TTC549 (cell line): ENCODE data around the gene C11orf91.
"Not testable (repeated sequence)": the region's sequence is repeated elsewhere in the genome, so short reads cannot be mapped to it uniquely, and the experiment has no call there.

Experiments used
- FAIRE-seq: peaks from 2 replicates; lab custom pipeline; 2012; peaks lifted over from hg19 to GRCh38; lab: Jason Lieb, UNC

The C11orf91 gene, protein sequence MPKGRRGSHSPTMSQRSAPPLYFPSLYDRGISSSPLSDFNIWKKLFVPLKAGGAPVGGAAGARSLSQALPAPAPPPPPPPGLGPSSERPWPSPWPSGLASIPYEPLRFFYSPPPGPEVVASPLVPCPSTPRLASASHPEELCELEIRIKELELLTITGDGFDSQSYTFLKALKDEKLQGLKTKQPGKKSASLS

GRCh38 chr11:33700502-33701271 lies at the start of gene C11orf91:
Gene C11orf91, minus strand, starts transcription at chr11:33700826. Its CDS starts 86 bp downstream, at chr11:33700740.
- no peak for FAIRE-seq

GRCh38 chr11:33747979-33748378 lies 47.4 kb upstream of the C11orf91 start:
- no peak for FAIRE-seq

DNA sequence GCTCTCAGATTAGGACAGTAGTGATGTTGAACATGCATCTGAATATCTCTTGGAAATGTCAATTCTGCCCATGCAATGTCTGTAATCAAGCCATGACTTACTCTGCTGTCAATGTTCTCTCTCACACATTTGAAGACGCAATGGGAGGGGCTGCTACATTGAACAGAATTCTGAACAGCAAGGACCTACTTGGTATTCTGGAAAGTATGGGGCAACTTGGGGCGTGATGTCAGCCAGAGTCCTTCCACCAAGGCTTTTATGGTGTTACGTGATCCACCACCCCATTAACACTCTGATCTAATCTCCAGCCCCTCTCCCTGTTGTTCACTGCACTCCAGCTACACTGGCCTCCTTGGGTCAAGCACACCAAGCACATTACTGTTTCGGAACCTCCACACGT lies 42.7 kb upstream of the C11orf91 start:
- FAIRE-seq, result no peak

GRCh38 chr11:33742249-33742851 lies 41.7 kb upstream of the C11orf91 start:
- FAIRE-seq, result peak; percentile 86

DNA sequence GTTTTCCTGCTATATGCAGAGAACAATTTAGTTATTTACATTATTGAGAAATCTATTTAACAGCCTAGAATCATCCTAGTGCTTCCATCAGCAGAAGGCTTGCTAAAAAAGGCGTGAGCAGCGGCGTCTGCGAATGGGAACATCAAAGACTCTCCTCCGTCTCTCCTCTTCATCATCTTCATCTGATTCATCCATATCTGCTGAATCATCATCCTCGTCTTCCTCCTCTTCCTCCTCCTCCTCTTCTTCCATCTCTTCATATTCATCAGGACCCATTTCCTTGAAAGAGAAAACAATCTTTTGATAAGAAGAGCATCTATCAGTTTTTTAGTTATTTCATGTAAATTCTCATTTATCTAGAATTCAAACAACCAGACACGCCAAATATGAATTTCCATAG lies 41.2 kb upstream of the C11orf91 start:
- FAIRE-seq, result no peak

GRCh38 chr11:33737362-33737821 lies 36.8 kb upstream of the C11orf91 start:
- FAIRE-seq, result no peak

DNA sequence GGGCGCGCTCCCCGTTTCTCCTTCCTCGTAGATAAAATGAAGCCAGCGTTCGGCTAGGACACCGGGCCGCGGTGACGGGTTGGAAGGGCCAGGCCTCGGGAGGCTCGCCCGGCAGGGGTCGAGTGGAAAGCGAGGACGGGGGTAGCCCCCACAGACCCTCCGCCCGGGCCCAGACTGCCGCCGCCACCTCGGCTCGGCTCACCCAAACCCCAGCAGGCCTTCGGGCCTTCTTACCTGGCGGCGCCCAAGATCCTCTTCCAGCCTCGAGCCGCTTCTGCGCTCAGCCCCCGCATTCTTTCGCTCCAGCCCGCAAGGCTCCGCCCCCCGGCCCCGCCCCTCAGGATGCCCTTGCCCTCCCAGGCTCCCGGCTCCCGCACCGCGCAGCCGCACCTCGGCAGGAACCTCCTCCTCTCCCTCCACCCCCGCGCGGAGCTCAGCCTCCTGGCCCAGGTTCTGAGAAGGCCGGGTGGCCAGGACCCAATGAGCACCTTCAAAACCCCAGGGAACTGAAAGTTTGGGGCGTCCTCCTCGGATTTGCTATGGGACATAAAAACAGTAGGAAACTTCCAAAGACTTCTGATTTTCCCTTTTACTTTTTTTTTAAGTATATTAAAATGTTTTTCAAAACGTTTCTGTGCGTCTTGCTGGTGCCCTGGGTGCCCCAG lies 35.7 kb upstream of the C11orf91 start, which contains the start of gene CD59:
Gene CD59 (minus strand): TSS at position 276 of the 665 bp plus-strand sequence. CDS start 13,978 bp downstream, outside the sequence.
- no peak for FAIRE-seq

DNA sequence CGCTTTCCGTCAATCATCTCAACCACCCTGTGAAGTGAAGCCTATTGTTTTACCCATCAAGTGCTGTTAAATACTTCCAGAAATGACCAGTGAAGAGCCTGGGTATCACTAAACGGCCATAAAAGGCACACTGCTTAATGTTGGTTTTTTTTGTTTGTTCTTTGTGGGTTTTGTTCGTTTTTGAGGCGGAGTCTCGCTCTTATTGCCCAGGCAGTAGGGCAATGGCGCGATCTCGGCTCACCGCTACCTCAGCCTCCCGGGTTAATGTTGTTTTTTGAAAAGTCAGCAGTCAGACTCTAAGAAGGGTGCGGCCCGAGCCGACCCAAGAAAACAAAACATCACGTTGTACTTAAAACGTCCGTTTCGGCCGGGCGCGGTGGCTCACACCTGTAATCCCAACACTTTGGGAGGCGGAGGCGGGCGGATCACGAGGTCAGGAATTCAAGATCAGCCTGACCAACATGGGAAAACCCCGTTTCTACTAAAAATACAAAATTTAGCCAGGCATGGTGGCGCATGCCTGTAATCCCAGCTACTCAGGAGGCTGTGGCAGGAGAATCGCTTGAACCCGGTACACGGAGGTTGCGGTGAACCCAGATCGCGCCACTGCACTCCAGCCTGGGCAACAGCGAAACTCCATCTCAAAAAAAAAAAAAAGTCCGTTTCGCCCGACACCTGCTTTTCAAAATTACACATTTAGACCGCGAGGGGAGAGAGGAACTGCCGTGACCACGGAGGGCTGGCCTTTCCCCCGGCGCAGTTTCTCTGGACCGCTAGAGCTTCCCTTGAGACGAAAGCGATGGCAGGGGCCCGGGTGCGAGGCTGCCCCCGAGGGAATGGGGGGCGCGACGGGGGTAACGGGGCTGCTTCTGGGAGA lies 34.9 kb upstream of the C11orf91 start:
- no peak for FAIRE-seq

GRCh38 chr11:33734441-33735270 lies 34.0 kb upstream of the C11orf91 start:
- FAIRE-seq, result no peak

GRCh38 chr11:33733980-33734379 lies 33.4 kb upstream of the C11orf91 start:
- no peak for FAIRE-seq

- FAIRE-seq, result no peak
These were observed 31.3 kb upstream of the C11orf91 start for GRCh38 chr11:33731723-33732531.

- no peak for FAIRE-seq
These were observed 30.1 kb upstream of the C11orf91 start for GRCh38 chr11:33730716-33731115.

GRCh38 chr11:33729072-33729664 lies 28.5 kb upstream of the C11orf91 start:
- not testable (repeated sequence) for FAIRE-seq

- FAIRE-seq, result not testable (repeated sequence)
These were observed 26.9 kb upstream of the C11orf91 start for GRCh38 chr11:33727539-33727938.

GRCh38 chr11:33725496-33725895 lies 24.9 kb upstream of the C11orf91 start:
- no peak for FAIRE-seq

DNA sequence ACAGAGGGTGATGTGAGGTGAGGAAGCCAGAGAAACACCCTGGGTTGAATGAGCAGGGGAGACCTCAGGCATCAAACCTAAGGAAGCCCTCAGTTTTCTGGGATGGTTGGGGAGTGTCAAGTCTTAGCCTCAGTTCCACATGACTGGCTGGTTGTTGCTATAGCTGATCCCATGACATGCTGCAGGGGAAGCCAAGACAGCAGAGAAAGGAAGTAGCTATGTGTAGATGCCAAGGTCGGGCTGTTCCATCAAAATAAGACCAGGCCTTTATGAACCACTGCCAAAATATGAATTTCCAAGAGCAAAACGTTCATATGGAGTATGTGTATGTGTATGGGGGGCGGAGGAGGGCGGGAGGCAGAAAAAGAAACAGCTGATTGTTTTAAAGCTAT lies 24.0 kb upstream of the C11orf91 start:
- no peak for FAIRE-seq

DNA sequence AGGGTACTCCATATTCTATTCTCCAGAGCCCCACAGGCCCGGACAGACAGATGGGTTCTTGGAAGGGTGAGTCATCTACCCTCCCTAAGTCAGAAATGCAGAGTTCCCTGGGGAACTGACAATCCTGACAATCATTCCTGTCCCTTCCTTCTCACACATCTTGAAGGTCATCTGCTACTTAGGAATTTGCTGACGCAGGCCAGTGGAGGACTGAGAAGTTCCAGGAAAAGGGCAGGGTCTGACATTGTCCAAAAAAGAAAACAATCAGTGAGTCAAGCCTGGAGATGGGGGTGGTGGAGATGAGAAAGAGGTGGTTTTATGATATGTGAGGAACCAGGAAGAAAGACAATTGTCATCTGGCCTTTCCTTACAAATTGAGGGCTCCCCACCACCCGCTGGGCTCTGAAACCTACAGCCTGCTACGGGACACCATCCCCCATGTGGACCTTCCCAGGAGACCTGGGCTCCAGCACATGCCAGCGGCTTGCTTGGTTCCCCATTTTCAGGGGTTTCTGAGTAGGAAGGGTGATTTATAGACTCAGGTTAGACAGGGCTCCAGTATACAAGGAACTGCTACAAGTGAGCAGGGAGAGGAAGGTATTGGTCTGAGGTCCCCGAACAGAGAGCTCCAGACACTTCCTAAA lies 22.7 kb upstream of the C11orf91 start:
- no peak for FAIRE-seq

GRCh38 chr11:33722590-33723234 lies 22.1 kb upstream of the C11orf91 start:
- no peak for FAIRE-seq
